K562 treated with DMSO at 1 percent for 48 hours (cell line): ENCODE results near the gene THAP4. TPM values are rescaled to one million over a fixed set of nuclear protein-coding genes. Genes with fewer than 3 reads are reported as not detected.

Experiments used
- total RNA-seq: library from RNA; unstranded; fragments of 300-600 nt; gene quantifications from 2 replicates; pipeline ENCODE4 v1.2.3, GENCODE V29; 2022; ENCODE audit warnings: low replicate concordance; ENCODE audit errors: extremely low read depth

THAP4 gene, protein sequence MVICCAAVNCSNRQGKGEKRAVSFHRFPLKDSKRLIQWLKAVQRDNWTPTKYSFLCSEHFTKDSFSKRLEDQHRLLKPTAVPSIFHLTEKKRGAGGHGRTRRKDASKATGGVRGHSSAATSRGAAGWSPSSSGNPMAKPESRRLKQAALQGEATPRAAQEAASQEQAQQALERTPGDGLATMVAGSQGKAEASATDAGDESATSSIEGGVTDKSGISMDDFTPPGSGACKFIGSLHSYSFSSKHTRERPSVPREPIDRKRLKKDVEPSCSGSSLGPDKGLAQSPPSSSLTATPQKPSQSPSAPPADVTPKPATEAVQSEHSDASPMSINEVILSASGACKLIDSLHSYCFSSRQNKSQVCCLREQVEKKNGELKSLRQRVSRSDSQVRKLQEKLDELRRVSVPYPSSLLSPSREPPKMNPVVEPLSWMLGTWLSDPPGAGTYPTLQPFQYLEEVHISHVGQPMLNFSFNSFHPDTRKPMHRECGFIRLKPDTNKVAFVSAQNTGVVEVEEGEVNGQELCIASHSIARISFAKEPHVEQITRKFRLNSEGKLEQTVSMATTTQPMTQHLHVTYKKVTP
- 613 TPM in 1 of 2 replicates, not detected in the other for total RNA-seq

DNA sequence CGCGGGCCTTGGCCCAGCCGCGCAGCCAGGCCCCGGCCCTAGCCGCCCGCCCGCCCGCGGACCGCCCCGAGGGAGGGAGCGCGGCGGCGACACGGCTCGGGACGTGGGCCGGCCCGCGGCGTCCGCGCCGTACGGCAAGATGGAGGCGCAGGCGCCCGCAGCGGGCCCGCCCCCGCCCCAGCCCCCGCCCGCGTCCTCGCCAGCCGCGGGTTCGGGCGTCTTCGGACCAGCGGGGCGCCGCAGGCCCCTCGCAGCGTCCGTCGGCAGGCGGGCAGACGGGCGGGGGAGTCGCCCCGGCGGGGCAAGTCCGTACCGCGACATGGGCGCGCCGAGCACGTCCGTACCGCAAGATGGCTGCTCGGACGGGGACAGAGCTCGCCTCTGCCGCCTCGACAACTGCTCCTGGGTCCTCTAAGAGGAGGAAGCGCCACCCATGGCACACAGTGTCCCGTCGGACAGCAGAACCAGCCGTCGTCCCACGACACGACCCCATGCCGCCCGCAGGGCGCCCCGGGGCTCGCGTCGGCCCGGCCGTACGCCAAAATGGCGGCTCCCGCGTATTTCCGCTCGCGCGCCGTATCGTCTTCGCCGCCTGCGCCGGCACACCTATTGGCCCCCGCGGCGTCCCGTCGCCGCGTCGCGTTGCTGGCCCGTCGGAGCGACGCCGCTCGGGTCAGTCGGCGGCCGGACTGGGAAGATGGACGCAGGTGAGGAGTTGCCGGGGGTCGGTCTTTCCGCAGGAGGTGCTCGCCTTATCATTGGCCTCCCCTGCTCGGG is at the start of gene THAP4, which contains the start of gene ATG4B:
TSS of gene THAP4 (minus strand) at position 141 of the 777 bp plus-strand sequence. CDS start 141 bp downstream, outside the sequence.
TSS of gene ATG4B (plus strand) at position 676 of the 777 bp plus-strand sequence. CDS start at position 698, 22 bp downstream.

DNA sequence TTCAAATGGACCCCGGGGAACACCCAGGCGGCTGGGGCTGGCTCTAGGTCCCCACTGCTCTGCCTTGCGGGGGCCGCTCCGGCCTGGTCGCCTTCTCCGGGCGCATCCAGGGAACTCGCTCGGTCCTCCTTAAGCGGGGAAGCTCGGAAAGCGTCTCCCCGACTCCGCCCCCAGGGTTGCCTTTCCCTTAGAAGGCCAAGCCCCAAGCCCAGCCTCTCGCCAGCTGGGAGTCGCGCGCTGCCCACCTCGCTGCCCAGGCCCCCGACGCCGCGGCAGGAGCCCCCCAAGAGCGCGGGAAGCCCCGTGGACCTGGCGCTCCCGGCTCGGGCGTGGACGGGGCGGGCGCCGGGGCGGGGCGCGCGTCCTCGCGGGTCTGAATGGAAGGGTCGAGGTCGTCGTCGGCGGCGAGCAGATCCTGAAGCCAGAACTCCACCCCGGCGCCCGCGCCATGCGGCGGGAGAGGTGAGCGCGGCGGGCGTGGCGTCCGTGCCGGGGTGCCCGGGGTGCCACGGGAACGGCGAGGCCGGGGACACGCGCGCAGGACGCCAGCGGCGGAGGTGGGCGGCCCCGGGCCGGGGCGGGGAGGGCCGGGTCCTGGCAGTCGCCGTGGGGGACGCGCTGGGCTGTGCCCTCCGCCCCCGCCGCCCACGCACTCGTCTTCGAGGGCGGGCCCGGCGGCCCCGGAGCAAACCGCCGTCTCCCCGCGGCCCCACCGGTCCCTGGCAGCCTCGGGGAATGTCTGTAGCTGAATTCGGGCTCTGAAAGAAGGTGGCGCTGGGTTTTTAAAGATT is 78.2 kb downstream of the THAP4 start, which contains the start of gene BOK:
TSS of gene BOK (plus strand) at position 214 of the 791 bp plus-strand sequence. CDS start 739 bp downstream, outside the sequence.

Other genes with a start within 250 kb of the THAP4 start
- gene STK25, start 128.6 kb downstream of the THAP4 start, total RNA-seq, result 745 TPM in 1 of 2 replicates, not detected in the other
- not detected in 2 replicates for gene BOK, start 78.4 kb downstream of the THAP4 start, total RNA-seq
- gene ATG4B, start 535 bp upstream of the THAP4 start, total RNA-seq, result not detected in 2 replicates
- not detected in 2 replicates for gene DTYMK, start 49.7 kb upstream of the THAP4 start, total RNA-seq
- not detected in 2 replicates for gene ING5, start 64.9 kb upstream of the THAP4 start, total RNA-seq
- not detected in 2 replicates for gene D2HGDH, start 97.5 kb upstream of the THAP4 start, total RNA-seq
- gene GAL3ST2, start 139.7 kb upstream of the THAP4 start, total RNA-seq, result not detected in 2 replicates
- not detected in 2 replicates for gene NEU4, start 172.0 kb upstream of the THAP4 start, total RNA-seq
- gene PDCD1, start 221.7 kb upstream of the THAP4 start, total RNA-seq, result not detected in 2 replicates
- not detected in 2 replicates for gene RTP5, start 232.6 kb upstream of the THAP4 start, total RNA-seq